Effector memory CD4-positive, alpha-beta T cell (primary cell): ENCODE data around the gene EFTUD2.

Source experiments
- DNase-seq, 3 donors: peaks; one replicate each; pipeline ENCODE4 v3.0.0-alpha.2; 2020
- H3K27ac ChIP-seq: 2 replicates; pipeline ENCODE4 v1.7.0; 2013; ENCODE audit warnings: mild to moderate bottlenecking, low read length, moderate library complexity; ENCODE audit not compliant: insufficient read depth, poor library complexity, severe bottlenecking
- H3K27me3 ChIP-seq: replicated peaks from 2 replicates; pipeline ENCODE4 v1.7.0; 2013; ENCODE audit warnings: mild to moderate bottlenecking, low read length; ENCODE audit not compliant: insufficient read depth, control insufficient read depth, poor library complexity, severe bottlenecking
- H3K36me3 ChIP-seq: 2 replicates; pipeline ENCODE4 v1.7.0; 2013; ENCODE audit warnings: mild to moderate bottlenecking, low read length, moderate library complexity; ENCODE audit not compliant: control insufficient read depth, insufficient read depth
- H3K4me1 ChIP-seq: 2 replicates; pipeline ENCODE4 v1.7.0; 2013; ENCODE audit warnings: low read length, mild to moderate bottlenecking; ENCODE audit not compliant: control insufficient read depth, insufficient read depth, poor library complexity, severe bottlenecking
- H3K4me3 ChIP-seq: 2 replicates; pipeline ENCODE4 v1.7.0; 2013; ENCODE audit warnings: low read length, low read depth, mild to moderate bottlenecking; ENCODE audit not compliant: insufficient read depth, poor library complexity, severe bottlenecking
- H3K9me3 ChIP-seq: 2 replicates; pipeline ENCODE4 v1.7.0; 2013; ENCODE audit warnings: mild to moderate bottlenecking, low read length, moderate library complexity; ENCODE audit not compliant: control insufficient read depth

EFTUD2 gene

GRCh38 chr17:44926821-44927525 is 27.7 kb upstream of the EFTUD2 start:
- H3K36me3 ChIP-seq: no peaks in the 10 kb centered on the region
- H3K9me3 ChIP-seq: no peaks in the 10 kb centered on the region
- no peak overlapping the region for H3K4me3 ChIP-seq
- no peak overlapping the region for H3K27ac ChIP-seq
- H3K27me3 ChIP-seq: peaks cover 4% of the 10 kb centered on the region
- DNase-seq: no peak
- H3K4me1 ChIP-seq: no peaks in the 10 kb centered on the region

GRCh38 chr17:44925731-44926697 is 26.8 kb upstream of the EFTUD2 start:
- H3K4me1 ChIP-seq: no peaks in the 10 kb centered on the region
- no peaks in the 10 kb centered on the region for H3K36me3 ChIP-seq
- no peak overlapping the region for H3K4me3 ChIP-seq
- DNase-seq: no peak
- H3K9me3 ChIP-seq: no peaks in the 10 kb centered on the region
- no peak overlapping the region for H3K27ac ChIP-seq
- H3K27me3 ChIP-seq: peaks cover 5% of the 10 kb centered on the region

- Histone ChIP-seq H3K4me1 (no peaks in the 10 kb centered on the region), H3K36me3 (no peaks in the 10 kb centered on the region), H3K27ac (no peak overlapping the region), H3K4me3 (no peak overlapping the region), H3K9me3 (no peaks in the 10 kb centered on the region), H3K27me3 (peaks cover 5% of the 10 kb centered on the region)
- no peak for DNase-seq
Measured at GRCh38 chr17:44924107-44924544, 24.9 kb upstream of the EFTUD2 start.

- Histone ChIP-seq H3K4me1 (no peaks in the 10 kb centered on the region), H3K9me3 (no peaks in the 10 kb centered on the region), H3K4me3 (no peak overlapping the region), H3K27me3 (peaks cover 5% of the 10 kb centered on the region), H3K27ac (no peak overlapping the region), H3K36me3 (no peaks in the 10 kb centered on the region)
- no peak for DNase-seq
Measured at GRCh38 chr17:44922746-44923470, 23.7 kb upstream of the EFTUD2 start.

GRCh38 chr17:44922136-44922535 is 22.9 kb upstream of the EFTUD2 start:
- no peaks in the 10 kb centered on the region for H3K9me3 ChIP-seq
- DNase-seq: no peak
- no peaks in the 10 kb centered on the region for H3K36me3 ChIP-seq
- no peak overlapping the region for H3K4me3 ChIP-seq
- H3K27me3 ChIP-seq: peaks cover 5% of the 10 kb centered on the region
- no peak overlapping the region for H3K27ac ChIP-seq
- no peaks in the 10 kb centered on the region for H3K4me1 ChIP-seq

GRCh38 chr17:44921122-44921882 is 22.1 kb upstream of the EFTUD2 start:
- Histone ChIP-seq H3K27me3 (peaks cover 5% of the 10 kb centered on the region), H3K4me1 (no peaks in the 10 kb centered on the region), H3K27ac (no peak overlapping the region), H3K36me3 (no peaks in the 10 kb centered on the region), H3K9me3 (no peaks in the 10 kb centered on the region), H3K4me3 (no peak overlapping the region)
- no peak for DNase-seq

- Histone ChIP-seq H3K4me3 (no peak overlapping the region), H3K36me3 (no peaks in the 10 kb centered on the region), H3K27me3 (peaks cover 5% of the 10 kb centered on the region), H3K9me3 (no peaks in the 10 kb centered on the region), H3K27ac (no peak overlapping the region), H3K4me1 (no peaks in the 10 kb centered on the region)
- DNase-seq: no peak
Measured at GRCh38 chr17:44920565-44920940, 21.3 kb upstream of the EFTUD2 start.

GRCh38 chr17:44919885-44920564 is 20.8 kb upstream of the EFTUD2 start:
- no peaks in the 10 kb centered on the region for H3K9me3 ChIP-seq
- H3K36me3 ChIP-seq: no peaks in the 10 kb centered on the region
- DNase-seq: peak; percentile 30 to 42 (median 30)
- peaks cover 5% of the 10 kb centered on the region for H3K27me3 ChIP-seq
- H3K27ac ChIP-seq: no peak overlapping the region
- H3K4me3 ChIP-seq: no peak overlapping the region
- H3K4me1 ChIP-seq: no peaks in the 10 kb centered on the region

GRCh38 chr17:44919411-44919810 is 20.2 kb upstream of the EFTUD2 start:
- Histone ChIP-seq H3K4me3 (no peak overlapping the region), H3K36me3 (no peaks in the 10 kb centered on the region), H3K27ac (no peak overlapping the region), H3K4me1 (no peaks in the 10 kb centered on the region), H3K9me3 (no peaks in the 10 kb centered on the region), H3K27me3 (peaks cover 5% of the 10 kb centered on the region)
- no peak for DNase-seq
